ENCODE results near the gene ZNF180.
"Not testable (repeated sequence)": the region's sequence is repeated elsewhere in the genome, so short reads cannot be mapped to it uniquely, and the experiment has no call there.

Gene ZNF180

DNA sequence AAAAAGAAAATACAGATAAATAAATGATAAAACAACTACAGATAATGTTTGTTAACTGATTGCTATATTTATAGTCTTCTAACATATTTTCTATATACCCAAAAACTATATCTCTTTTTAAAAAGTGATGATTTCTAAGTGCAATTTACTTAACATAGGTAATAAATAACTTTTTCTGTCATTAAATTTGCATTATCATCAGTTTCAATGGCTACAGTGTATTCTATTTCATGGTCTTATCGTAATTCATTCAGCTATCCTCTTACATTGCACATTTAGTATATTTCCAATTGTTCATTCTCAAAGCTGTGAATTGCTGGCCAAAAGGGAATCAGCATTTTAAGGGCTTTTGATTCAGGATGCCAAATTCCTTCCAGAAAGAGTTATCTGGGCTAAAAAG, 3.6 kb downstream of the ZNF180 start:
- no peak for DNase-seq

DNA sequence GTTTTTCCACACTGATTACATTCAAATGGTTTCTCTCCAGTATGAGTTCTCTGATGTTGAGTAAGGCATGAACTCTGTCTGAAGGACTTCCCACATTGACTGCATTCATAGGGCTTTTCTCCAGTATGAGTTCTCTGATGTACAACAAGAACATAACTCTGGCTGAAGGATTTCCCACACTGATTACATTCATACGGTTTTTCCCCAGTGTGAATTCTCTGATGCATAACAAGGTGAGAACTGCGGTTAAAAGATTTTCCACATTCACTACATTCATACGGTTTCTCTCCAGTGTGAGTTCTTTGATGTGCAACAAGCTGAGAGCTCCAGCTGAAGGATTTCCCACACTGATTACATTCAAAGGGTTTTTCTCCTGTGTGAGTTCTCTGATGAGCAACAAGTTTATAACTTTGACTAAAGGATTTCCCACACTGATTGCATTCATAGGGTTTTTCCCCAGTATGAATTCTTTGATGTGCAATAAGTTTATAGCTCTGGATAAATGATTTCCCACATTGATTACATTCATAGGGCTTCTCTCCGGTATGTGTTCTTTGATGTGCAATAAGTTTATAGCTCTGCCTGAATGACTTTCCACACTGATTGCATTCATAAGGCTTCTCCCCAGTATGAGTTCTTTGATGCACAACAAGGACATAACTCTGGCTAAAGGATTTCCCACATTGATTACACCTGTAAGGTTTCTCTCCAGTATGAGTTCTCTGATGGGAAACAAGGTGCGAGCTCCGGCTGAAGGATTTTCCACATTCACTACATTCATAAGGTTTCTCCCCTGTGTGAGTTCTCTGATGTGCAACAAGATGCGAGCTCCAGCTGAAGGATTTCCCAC, 23.5 kb downstream of the ZNF180 start:
- DNase-seq = no peak

DNA sequence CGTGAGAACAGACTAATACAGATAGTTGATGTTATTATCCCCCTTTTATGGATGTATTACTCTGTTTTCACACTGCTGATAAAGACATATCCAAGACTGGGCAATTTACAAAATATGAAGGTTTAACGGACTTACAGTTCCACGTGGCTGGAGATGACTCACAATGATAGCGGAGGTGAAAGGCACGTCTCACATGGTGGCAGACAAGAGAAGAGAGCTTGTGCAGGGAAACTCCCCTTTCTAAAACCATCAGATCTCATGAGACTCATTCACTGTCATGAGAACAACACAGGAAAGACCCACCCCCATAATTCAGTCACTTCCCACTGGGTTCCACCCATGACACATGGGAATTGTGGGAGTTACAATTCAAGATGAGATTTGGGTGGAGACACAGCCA, 31.6 kb downstream of the ZNF180 start:
- not testable (repeated sequence) for DNase-seq

DNA sequence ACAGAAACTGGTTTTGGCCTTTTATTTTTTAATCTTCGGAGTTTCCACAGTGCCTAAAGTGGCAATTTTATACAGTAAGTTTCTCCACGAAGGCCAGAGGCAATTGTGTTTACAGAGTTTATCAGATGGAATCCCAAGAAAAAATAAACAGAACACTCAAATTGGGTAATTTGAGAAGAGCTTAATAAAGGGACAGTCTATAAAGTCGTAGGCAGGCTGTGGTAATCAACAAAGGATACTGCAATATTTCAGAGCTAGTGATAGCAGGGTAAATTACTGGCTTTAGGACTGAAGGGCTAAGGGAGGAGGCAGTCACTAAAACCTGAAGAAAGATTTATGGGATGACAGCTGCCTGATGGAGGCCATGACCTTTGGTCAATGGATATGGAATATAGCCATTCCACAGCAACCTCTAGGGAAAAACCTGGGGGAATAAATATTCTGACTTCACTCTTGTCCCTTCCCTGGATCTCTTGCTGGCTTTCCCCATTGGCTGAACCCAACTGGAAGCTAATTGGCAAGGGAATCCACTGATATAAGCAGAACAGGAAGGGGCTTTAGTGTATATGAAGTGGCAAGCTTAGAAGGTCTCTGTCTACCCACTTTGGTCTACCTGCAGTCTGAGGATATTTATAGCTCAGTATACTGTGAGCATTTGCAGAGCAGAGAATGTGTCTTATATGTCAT, 37.6 kb downstream of the ZNF180 start:
- DNase-seq = not testable (repeated sequence)

DNA sequence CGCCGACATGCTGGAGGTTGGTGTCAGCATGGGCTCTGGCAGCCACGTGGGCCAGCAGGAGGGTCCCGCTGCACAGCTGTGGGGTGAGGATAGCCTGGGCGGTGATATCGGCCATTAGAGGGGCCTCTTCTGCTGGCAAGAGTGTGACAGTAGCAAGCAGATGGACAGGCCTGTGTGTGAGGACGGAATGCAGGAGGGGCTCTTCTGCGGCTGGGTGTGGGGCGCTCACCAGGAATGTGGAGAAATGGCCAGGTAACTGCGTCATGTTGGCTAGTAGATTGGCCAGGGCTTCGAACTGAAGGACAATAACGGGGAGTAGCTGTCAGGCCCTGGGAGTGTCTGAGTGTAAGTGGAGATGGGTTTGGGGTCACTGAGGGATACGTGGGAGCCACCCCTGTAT, 44.3 kb downstream of the ZNF180 start:
- DNase-seq = not testable (repeated sequence)

DNA sequence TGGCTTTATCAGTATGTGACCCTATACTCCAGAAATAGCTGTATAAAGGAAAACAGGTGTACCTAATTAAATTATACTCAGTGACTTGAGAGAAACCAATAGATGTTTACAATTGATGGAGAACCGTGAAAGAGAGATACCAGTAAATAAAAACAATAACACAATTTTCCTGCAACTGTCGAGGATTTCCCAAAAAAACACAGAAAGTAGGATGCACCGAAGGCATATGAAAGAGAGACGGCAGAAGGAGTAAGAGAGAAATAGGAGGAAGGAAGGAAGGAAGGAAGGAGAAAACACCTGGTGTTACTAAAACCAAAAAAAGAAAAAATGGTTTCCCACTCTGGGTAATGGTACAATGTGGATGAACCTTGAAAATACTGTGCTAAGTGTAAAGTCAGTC, 45.2 kb downstream of the ZNF180 start:
- no peak for DNase-seq

DNA sequence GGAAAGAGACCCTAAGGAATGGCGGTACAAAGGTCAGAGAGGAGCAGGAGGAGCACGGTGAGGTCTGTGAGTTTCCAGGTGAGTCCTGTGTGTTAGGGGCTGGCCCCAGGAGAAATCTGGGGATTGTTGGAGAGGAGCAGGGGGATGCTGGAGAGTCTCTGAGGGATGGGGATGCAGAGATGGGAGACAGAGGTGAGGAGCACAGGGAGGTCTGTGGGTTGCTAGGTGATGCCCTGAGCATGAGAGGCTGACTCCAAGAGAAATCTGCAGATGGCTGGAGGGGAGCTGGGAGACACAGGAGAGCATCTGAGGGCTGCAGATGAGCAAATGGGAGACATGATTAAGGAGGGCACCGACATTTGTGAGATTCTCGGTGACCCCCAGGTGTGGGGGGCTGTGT, 48.0 kb downstream of the ZNF180 start:
- DNase-seq = no peak

DNA sequence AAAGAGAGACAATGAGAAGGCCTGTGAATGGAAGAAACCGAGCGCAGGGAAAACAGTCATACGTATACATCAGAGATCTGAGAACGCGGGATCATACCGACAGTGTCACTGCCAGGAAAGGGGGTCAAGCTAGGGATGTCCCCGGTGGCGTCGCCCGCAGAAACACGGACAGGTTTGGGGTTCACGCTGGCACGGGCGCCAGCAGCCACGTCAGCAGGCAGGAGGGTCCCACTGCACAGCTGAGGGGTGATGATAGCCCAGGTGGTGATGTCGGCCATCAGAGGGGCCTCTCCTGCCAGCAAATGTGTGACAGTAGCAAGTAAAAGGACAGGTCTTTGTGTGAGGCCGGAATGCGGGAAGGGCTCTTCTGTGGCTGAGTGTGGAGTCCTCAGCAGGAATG, 48.6 kb downstream of the ZNF180 start:
- no peak for DNase-seq

DNA sequence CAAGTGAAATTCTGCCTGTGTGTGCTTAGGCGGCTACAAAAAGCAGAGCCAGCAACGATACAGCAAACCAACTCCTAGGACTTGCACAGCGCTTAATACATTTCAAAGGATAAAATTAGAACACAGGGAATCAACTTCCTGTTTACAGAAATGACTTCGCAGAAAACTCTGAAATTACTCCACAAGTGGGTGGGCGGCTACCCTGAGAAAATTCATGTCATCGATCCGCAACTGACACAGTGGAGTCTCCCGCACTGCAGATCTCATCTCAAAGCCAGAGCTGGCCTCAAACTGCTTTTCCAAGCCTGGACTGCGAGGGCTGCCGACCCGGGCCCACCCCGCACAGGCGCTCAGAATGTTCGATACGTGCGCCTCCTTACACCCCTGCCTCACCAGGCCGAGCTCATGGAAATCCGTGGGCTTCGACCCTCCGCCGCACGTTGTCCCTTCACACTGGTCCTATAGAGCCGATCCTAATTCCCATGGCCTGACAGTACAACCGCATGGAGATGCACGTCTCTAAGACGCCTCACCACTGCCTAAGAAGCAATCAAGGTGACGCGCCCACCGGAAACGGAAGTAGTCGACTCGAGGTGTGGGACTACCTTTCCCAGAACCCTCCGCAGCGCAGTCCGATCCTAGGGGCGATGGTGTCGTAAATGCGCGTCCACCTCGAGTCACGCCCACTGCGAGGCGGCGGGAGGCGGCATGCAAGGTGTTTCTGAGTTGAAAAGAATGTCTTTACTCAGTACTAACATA, 52.2 kb downstream of the ZNF180 start, which contains the start of gene ZNF229:
Gene ZNF229 (minus strand): TSS at position 557 of the 759 bp plus-strand sequence. CDS start 5,625 bp downstream, outside the sequence.
- DNase-seq = peak; percentile 46

DNA sequence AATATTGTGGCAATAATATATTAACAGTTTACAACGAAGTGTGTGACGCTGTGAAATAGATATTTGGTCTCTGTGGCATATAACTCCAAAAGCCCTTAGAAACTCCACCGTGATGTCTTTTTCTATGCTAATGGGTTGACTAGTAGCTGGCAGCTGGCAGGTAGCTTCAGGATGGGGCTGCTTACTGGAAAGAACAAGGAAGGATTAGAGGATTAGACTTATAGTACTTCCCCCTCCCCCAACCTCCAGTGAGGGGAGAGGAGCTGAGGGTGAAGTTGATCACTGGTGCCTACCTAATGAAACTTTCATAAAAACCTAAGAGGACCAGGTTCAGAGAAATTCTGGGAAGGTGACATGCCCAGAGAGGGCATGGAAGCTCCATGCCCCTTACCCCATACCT, 61.9 kb downstream of the ZNF180 start:
- DNase-seq = no peak

DNA sequence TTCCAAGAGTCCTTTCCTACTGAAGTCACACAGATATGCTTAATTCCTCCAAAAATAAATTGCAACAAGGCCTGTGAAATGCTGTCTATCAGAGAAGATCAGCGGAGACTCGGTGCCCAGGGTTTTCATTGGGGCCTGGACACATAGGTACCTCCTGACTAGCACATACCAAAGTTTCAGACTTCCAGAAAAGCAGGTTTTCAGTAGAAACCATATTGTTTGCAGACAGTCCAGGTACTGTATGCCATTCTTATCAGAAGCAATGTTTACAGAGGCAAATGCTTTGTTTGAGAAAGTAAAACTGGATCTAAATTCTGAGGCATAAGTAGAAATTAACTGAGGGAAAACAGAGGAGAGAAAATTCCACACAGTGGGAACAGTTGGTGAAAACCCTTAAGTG, 64.9 kb downstream of the ZNF180 start:
- DNase-seq = no peak

DNA sequence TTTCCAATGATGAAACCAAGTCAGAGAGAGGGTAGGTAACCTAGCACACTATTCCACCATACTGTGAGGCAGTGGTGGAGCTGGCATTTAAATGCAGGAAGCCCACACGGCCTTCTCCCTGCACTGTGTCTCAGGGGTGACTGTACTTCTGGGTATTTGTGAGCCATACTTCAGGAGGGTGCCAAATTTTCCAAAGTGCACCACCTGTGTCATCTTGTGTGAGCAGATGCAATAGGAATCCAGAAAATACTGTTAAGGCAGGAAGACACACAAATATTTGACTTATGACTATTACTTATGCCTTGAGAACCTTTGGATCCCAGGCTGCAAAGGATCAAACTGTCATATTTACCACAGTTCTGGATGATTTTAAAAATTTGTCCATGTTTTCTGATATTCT, 69.4 kb downstream of the ZNF180 start:
- DNase-seq = no peak

Measured in activated CD4-positive, alpha-beta T cell treated with anti-CD3 and anti-CD28 coated beads, Interleukin-2, amount 50 U/mL, for 1 hour (primary cell).